Astrocyte (in vitro differentiated cells and primary cell): ENCODE results near the gene LDB3. TPM values are rescaled to one million over a fixed set of nuclear protein-coding genes. Genes with fewer than 3 reads are reported as not detected.

ENCODE experiments used
- DNase-seq: peaks from one replicate; pipeline ENCODE4 v3.0.0-alpha.2; 2010; ENCODE audit warnings: low read depth
- FAIRE-seq: peaks from 2 replicates; lab custom pipeline; 2011; peaks lifted over from hg19 to GRCh38; lab: Jason Lieb, UNC
- H2AFZ ChIP-seq: 2 replicates; pipeline ENCODE4 v1.6.0; 2012; ENCODE audit warnings: low read depth, low read length, inconsistent platforms
- H3K27ac ChIP-seq: 2 replicates; pipeline ENCODE4 v1.5.1; 2011; ENCODE audit warnings: low read depth, low read length, inconsistent platforms
- H3K27me3 ChIP-seq: 2 replicates; pipeline ENCODE4 v1.6.0; 2011; ENCODE audit warnings: low read length, inconsistent platforms; ENCODE audit not compliant: insufficient read depth
- H3K36me3 ChIP-seq: 2 replicates; pipeline ENCODE4 v1.5.1; 2011; ENCODE audit warnings: low read length, inconsistent platforms; ENCODE audit not compliant: insufficient read depth
- H3K4me1 ChIP-seq: 2 replicates; pipeline ENCODE4 v1.5.1; 2011; ENCODE audit warnings: low read length, inconsistent platforms; ENCODE audit not compliant: insufficient read depth
- H3K4me2 ChIP-seq: 2 replicates; pipeline ENCODE4 v1.6.0; 2012; ENCODE audit warnings: low read length, inconsistent platforms
- H3K4me3 ChIP-seq: 2 replicates; pipeline ENCODE4 v1.5.1; 2011; ENCODE audit warnings: low read depth, mild to moderate bottlenecking, low read length, inconsistent platforms; ENCODE audit not compliant: insufficient read depth
- H3K79me2 ChIP-seq: 2 replicates; pipeline ENCODE4 v1.6.0; 2012; ENCODE audit warnings: mild to moderate bottlenecking, low read length, inconsistent platforms; ENCODE audit not compliant: insufficient read depth
- H3K9ac ChIP-seq: 2 replicates; pipeline ENCODE4 v1.6.0; 2012; ENCODE audit warnings: mild to moderate bottlenecking, low read length, inconsistent platforms
- H3K9me3 ChIP-seq: 2 replicates; pipeline ENCODE4 v1.5.1; 2012; ENCODE audit warnings: low read depth, mild to moderate bottlenecking, low read length, inconsistent platforms; ENCODE audit not compliant: insufficient read depth
- H4K20me1 ChIP-seq: 2 replicates; pipeline ENCODE4 v1.6.0; 2012; ENCODE audit warnings: low read length, inconsistent platforms; ENCODE audit not compliant: insufficient read depth
- H3K27ac Mint-ChIP-seq: one replicate; pipeline ENCODE4 v1.8.0; 2021; ENCODE audit warnings: mild to moderate bottlenecking, mixed read lengths; ENCODE audit not compliant: unreplicated experiment
- H3K27me3 Mint-ChIP-seq: one replicate; pipeline ENCODE4 v1.8.0; 2021; ENCODE audit warnings: low read depth, mixed read lengths; ENCODE audit not compliant: unreplicated experiment
- H3K36me3 Mint-ChIP-seq: one replicate; pipeline ENCODE4 v1.8.0; 2021; ENCODE audit warnings: low read depth, mixed read lengths; ENCODE audit not compliant: unreplicated experiment
- H3K4me1 Mint-ChIP-seq: one replicate; pipeline ENCODE4 v1.8.0; 2021; ENCODE audit warnings: low read depth, mixed read lengths; ENCODE audit not compliant: unreplicated experiment
- H3K4me3 Mint-ChIP-seq: one replicate; pipeline ENCODE4 v1.8.0; 2021; ENCODE audit warnings: mild to moderate bottlenecking, moderate library complexity, mixed read lengths; ENCODE audit not compliant: unreplicated experiment
- H3K9me3 Mint-ChIP-seq: one replicate; pipeline ENCODE4 v1.8.0; 2021; ENCODE audit warnings: mild to moderate bottlenecking, mixed read lengths; ENCODE audit not compliant: unreplicated experiment
- EZH2 ChIP-seq: IDR thresholded peaks from 2 replicates; pipeline ENCODE4 v1.6.1; 2012; ENCODE audit warnings: mild to moderate bottlenecking, low read length, inconsistent platforms; ENCODE audit not compliant: insufficient read depth
- total RNA-seq: library from RNA; stranded (reverse); gene quantifications from 2 replicates; pipeline ENCODE4 v1.2.1, GENCODE V29; 2021
- TF ChIP-seq, protein P1 (sequence below): IDR thresholded peaks from 2 replicates; pipeline ENCODE4 v1.5.1; 2011; ENCODE audit warnings: low read depth, mild to moderate bottlenecking, inconsistent platforms, low read length, moderate library complexity; ENCODE audit not compliant: insufficient read depth

LDB3 gene
- total RNA-seq, 1 donor from 2014 or later: 3.5 TPM

DNA sequence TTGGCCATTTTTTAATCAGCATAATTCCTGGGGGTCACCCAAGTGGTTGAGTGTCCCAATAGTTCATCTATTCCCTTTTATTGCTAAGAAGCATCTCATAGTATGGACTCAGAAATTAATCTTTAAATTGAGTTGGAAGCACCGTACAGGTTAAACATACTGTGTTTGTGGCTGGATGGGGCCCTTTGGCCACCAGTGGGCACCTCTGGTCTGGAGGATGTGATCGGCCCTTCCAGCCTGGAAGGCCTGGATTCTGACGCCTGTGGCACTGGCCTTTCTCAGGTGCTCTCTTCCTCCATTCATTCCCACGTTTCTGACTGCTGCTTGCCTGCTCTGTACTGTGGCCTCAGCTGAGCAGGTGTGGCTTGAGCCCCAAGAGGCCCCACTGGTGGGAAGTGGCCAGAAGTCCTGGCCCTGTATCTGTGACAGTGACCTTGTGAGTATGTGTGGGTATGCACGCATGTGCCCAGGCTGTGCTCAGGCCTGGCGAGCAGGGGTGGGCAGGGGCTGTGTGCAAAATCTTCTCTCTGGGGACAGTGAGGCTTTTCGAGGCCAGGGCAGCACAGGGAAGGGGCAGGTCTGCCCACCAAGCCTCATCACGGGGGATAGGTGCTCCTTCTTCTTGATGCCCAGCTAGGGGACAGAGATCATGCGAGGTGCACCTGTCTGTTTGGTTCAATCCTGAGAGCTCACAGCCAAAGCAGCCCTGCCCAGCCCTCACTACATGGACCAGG is 30.1 kb downstream of the LDB3 start:
- TF ChIP-seq EZH2: no peak
- TF ChIP-seq, protein P1, sequence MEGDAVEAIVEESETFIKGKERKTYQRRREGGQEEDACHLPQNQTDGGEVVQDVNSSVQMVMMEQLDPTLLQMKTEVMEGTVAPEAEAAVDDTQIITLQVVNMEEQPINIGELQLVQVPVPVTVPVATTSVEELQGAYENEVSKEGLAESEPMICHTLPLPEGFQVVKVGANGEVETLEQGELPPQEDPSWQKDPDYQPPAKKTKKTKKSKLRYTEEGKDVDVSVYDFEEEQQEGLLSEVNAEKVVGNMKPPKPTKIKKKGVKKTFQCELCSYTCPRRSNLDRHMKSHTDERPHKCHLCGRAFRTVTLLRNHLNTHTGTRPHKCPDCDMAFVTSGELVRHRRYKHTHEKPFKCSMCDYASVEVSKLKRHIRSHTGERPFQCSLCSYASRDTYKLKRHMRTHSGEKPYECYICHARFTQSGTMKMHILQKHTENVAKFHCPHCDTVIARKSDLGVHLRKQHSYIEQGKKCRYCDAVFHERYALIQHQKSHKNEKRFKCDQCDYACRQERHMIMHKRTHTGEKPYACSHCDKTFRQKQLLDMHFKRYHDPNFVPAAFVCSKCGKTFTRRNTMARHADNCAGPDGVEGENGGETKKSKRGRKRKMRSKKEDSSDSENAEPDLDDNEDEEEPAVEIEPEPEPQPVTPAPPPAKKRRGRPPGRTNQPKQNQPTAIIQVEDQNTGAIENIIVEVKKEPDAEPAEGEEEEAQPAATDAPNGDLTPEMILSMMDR: no peak
- Histone ChIP-seq H3K4me2 (no peak overlapping the region), H3K9ac (no peak overlapping the region), H3K36me3 (no peaks in the 10 kb centered on the region), H3K9me3 (no peaks in the 10 kb centered on the region), H3K4me1 (no peaks in the 10 kb centered on the region), H3K27ac (no peak overlapping the region), H3K4me3 (no peak overlapping the region), H4K20me1 (no peaks in the 10 kb centered on the region), H3K27me3 (no peaks in the 10 kb centered on the region), H2AFZ (no peak overlapping the region), H3K79me2 (no peaks in the 10 kb centered on the region)
- Mint-ChIP-seq H3K27ac (no peak overlapping the region), H3K4me3 (no peak overlapping the region), H3K36me3 (peaks cover 12% of the 10 kb centered on the region), H3K4me1 (no peaks in the 10 kb centered on the region), H3K27me3 (peaks cover 38% of the 10 kb centered on the region), H3K9me3 (no peaks in the 10 kb centered on the region)
- FAIRE-seq (no peak), DNase-seq (no peak)

DNA sequence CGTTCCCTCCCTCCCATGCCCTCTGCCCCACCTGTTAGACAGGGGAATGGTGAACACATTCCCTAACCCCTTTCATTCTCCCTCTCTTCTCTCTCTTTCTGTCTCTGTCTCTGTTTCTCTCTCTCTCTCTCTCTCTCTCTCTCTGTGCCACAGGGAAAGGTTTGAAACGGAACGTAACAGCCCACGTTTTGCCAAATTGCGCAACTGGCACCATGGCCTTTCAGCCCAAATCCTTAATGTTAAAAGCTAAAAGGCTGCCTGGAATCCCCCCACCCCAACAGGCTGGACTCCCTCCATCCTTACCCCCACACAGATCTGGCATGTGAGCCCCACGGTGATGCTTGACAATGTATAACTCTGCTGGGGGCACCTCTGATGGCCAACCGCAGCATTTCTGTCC is 30.8 kb downstream of the LDB3 start:
- H3K9me3 ChIP-seq: no peaks in the 10 kb centered on the region
- no peak for DNase-seq
- TF ChIP-seq, protein P1: no peak
- no peak for TF ChIP-seq EZH2

DNA sequence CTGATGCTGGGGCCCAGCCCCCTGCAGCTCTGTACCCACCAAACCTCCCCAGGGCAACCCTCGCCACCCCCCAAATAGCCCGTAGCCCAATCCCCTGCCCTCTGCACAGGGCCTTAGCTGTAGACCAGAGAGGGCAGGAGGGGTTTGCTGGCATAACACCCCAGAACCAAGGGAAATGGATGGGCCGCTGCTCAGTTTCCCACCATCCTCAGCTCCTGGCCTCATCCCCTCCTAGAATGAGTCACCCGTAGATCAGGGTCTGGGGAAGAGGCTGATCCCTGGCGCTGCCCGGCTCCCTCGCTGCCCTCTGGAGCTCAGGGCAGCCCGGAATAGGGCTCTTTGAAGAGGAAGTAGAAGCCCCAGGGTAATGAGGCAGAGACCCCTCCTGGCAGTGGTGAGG is 31.2 kb downstream of the LDB3 start:
- Mint-ChIP-seq H3K9me3 (no peaks in the 10 kb centered on the region), H3K27ac (no peak overlapping the region), H3K4me1 (no peaks in the 10 kb centered on the region), H3K4me3 (no peak overlapping the region), H3K36me3 (peaks cover 12% of the 10 kb centered on the region), H3K27me3 (peaks cover 31% of the 10 kb centered on the region)
- FAIRE-seq (no peak), DNase-seq (no peak)
- TF ChIP-seq EZH2: no peak
- TF ChIP-seq, protein P1: no peak
- Histone ChIP-seq H3K9me3 (no peaks in the 10 kb centered on the region), H3K27ac (no peak overlapping the region), H3K9ac (no peak overlapping the region), H2AFZ (no peak overlapping the region), H3K27me3 (no peaks in the 10 kb centered on the region), H3K4me1 (no peaks in the 10 kb centered on the region), H3K79me2 (no peaks in the 10 kb centered on the region), H4K20me1 (no peaks in the 10 kb centered on the region), H3K36me3 (no peaks in the 10 kb centered on the region), H3K4me3 (no peak overlapping the region), H3K4me2 (no peak overlapping the region)

More for the DNA sequence above, 30.8 kb downstream of the LDB3 start:
- no peaks in the 10 kb centered on the region for H4K20me1 ChIP-seq
- H3K4me1 ChIP-seq: no peaks in the 10 kb centered on the region
- H3K9ac ChIP-seq: no peak overlapping the region
- Mint-ChIP-seq H3K36me3 (peaks cover 12% of the 10 kb centered on the region), H3K27me3 (peaks cover 33% of the 10 kb centered on the region), H3K9me3 (no peaks in the 10 kb centered on the region), H3K4me3 (no peak overlapping the region), H3K27ac (no peak overlapping the region), H3K4me1 (no peaks in the 10 kb centered on the region)
- H3K36me3 ChIP-seq: no peaks in the 10 kb centered on the region
- H3K27me3 ChIP-seq: no peaks in the 10 kb centered on the region
- H2AFZ ChIP-seq: no peak overlapping the region
- FAIRE-seq: no peak
- H3K4me3 ChIP-seq: no peak overlapping the region
- no peak overlapping the region for H3K27ac ChIP-seq
- H3K79me2 ChIP-seq: no peaks in the 10 kb centered on the region
- H3K4me2 ChIP-seq: no peak overlapping the region
